ENCODE data around the gene PTPRG.

GRCh38 chr3:61682671-61683548 is 121.5 kb downstream of the PTPRG start:
- TF ChIP-seq TAF1 (IDR thresholded peaks at IDR 0.05; ENCODE audit: borderline replicate concordance, low read depth, low read length), result no peak
- no peak for TF ChIP-seq SRF (IDR thresholded peaks at IDR 0.05; ENCODE audit: low read depth in 2 of 2, low read length in 2 of 2)
- no peak for TF ChIP-seq CTCF (IDR thresholded peaks at IDR 0.05 in 2 of 3, conservative IDR thresholded peaks at IDR 0.05 in 1 of 3; ENCODE audit: control insufficient read depth in 2 of 3, extremely low read depth in 1 of 3, insufficient read depth in 1 of 3, low read depth in 3 of 3, low read length in 3 of 3)
